PC-9 (cell line): Measurements from ENCODE around the gene ST7. TPM values are rescaled to one million over a fixed set of nuclear protein-coding genes. Genes with fewer than 3 reads are reported as not detected.

Source experiments
- BruUV-seq: library from RNA; stranded (reverse); fragments of 400-500 nt; replicated peaks from 2 replicates; lab custom pipeline; 2021; lab: Mats Ljungman, UMichigan
- CTCF ChIA-PET: fragments of 300-600 bp; sonication (Branson Sonifier 250); formaldehyde crosslinking; loops from one replicate; lab custom pipeline; 2022; ENCODE audit warnings: antibody characterized with exemption; lab: Charles Lee
- POLR2A ChIA-PET: fragments of 300-600 bp; sonication (Branson Sonifier 250); formaldehyde crosslinking; loops from one replicate; lab custom pipeline; 2022; ENCODE audit warnings: antibody characterized with exemption; ENCODE audit not compliant: unreplicated experiment; lab: Charles Lee
- DNase-seq, 2 experiments: peaks; one replicate each; pipeline versions ENCODE4 v3.0.0 to v3.0.0-alpha.2; 2015 to 2022; ENCODE audit warnings: mixed read lengths in 1 of 2
- H2AFZ ChIP-seq: fragments of 200-600 bp; sonication (generic); 2 replicates; pipeline ENCODE4 v1.8.1; 2017; ENCODE audit warnings: antibody characterized with exemption
- H3F3A ChIP-seq: fragments of 200-600 bp; sonication (generic); 2 replicates; pipeline ENCODE4 v1.8.1; 2017; ENCODE audit warnings: antibody characterized with exemption, mild to moderate bottlenecking, low read depth; ENCODE audit not compliant: insufficient read depth
- H3K27ac ChIP-seq: fragments of 200-600 bp; sonication (generic); 2 replicates; pipeline ENCODE4 v1.6.1; 2016; ENCODE audit warnings: mixed run types
- H3K27me3 ChIP-seq: fragments of 200-600 bp; sonication (generic); 2 replicates; pipeline ENCODE4 v1.6.1; 2016; ENCODE audit warnings: low read depth, mixed run types; ENCODE audit not compliant: insufficient read depth
- H3K36me3 ChIP-seq: fragments of 200-600 bp; sonication (generic); 2 replicates; pipeline ENCODE4 v1.6.1; 2016; ENCODE audit warnings: low read depth, mixed run types
- H3K4me1 ChIP-seq: fragments of 200-600 bp; sonication (generic); replicated peaks from 2 replicates; pipeline ENCODE4 v1.6.1; 2016; ENCODE audit warnings: mixed run types; ENCODE audit not compliant: insufficient read depth
- H3K4me2 ChIP-seq: fragments of 200-600 bp; sonication (generic); 2 replicates; pipeline ENCODE4 v1.6.1; 2017; ENCODE audit warnings: mixed run types
- H3K4me3 ChIP-seq: fragments of 200-600 bp; sonication (generic); 2 replicates; pipeline ENCODE4 v1.6.1; 2016; ENCODE audit warnings: mixed run types
- H3K79me2 ChIP-seq: fragments of 200-600 bp; sonication (generic); 2 replicates; pipeline ENCODE4 v1.6.1; 2017; ENCODE audit warnings: low read depth, mixed run types
- H3K9me2 ChIP-seq: fragments of 200-600 bp; sonication (generic); 2 replicates; pipeline ENCODE4 v1.8.1; 2017; ENCODE audit warnings: mild to moderate bottlenecking; ENCODE audit not compliant: insufficient read depth
- H3K9me3 ChIP-seq: fragments of 200-600 bp; sonication (generic); 2 replicates; pipeline ENCODE4 v1.8.1; 2016; ENCODE audit warnings: low read depth; ENCODE audit not compliant: insufficient read depth
- H4K20me1 ChIP-seq: fragments of 200-600 bp; sonication (generic); 2 replicates; pipeline ENCODE4 v1.8.1; 2017; ENCODE audit not compliant: insufficient read depth
- EZH2 ChIP-seq: fragments of 200-600 bp; sonication (generic); IDR thresholded peaks from 2 replicates; pipeline ENCODE4 v1.8.0; 2017; ENCODE audit warnings: antibody characterized with exemption, low read depth
- intact Hi-C: fragments of 100-400 bp; cut with micrococcal nuclease; formaldehyde crosslinking; loops from one replicate; pipeline ENCODE4 v1.10.0; 2022; ENCODE audit not compliant: unreplicated experiment
- total RNA-seq: library from RNA; stranded (reverse); gene quantifications from 2 replicates; pipeline ENCODE4 v1.2.3, GENCODE V29; 2021
- TF ChIP-seq, protein P1 (sequence below): fragments of 200-600 bp; sonication (generic); conservative IDR thresholded peaks from 2 replicates; pipeline ENCODE4 v1.6.1; 2017; ENCODE audit warnings: mixed run types, antibody characterized with exemption, mild to moderate bottlenecking, moderate library complexity

Gene ST7
- total RNA-seq, 1 experiment from 2014 or later, result 25.8 TPM

GRCh38 chr7:117071551-117071950 is 118.2 kb downstream of the ST7 start:
- H3K4me1 ChIP-seq, result no peaks in the 10 kb centered on the region
- CTCF ChIA-PET, result no interaction called here
- intact Hi-C loops, result no loop called here
- no peak for DNase-seq
- no peaks in the 10 kb centered on the region for H3K9me2 ChIP-seq
- H3K27me3 ChIP-seq, result no peaks in the 10 kb centered on the region
- no peak overlapping the region for H2AFZ ChIP-seq
- no peaks in the 10 kb centered on the region for H3K9me3 ChIP-seq
- H3K36me3 ChIP-seq, result no peaks in the 10 kb centered on the region
- no peak overlapping the region for H3K27ac ChIP-seq
- H3K79me2 ChIP-seq, result no peaks in the 10 kb centered on the region
- BruUV-seq, result no TSS peak
- no peak overlapping the region for H3K4me2 ChIP-seq
- H4K20me1 ChIP-seq, result no peaks in the 10 kb centered on the region; the same call in 1 of the 2 replicates
- H3K4me3 ChIP-seq, result no peak overlapping the region
- POLR2A ChIA-PET, result no interaction called here
- TF ChIP-seq, protein P1, sequence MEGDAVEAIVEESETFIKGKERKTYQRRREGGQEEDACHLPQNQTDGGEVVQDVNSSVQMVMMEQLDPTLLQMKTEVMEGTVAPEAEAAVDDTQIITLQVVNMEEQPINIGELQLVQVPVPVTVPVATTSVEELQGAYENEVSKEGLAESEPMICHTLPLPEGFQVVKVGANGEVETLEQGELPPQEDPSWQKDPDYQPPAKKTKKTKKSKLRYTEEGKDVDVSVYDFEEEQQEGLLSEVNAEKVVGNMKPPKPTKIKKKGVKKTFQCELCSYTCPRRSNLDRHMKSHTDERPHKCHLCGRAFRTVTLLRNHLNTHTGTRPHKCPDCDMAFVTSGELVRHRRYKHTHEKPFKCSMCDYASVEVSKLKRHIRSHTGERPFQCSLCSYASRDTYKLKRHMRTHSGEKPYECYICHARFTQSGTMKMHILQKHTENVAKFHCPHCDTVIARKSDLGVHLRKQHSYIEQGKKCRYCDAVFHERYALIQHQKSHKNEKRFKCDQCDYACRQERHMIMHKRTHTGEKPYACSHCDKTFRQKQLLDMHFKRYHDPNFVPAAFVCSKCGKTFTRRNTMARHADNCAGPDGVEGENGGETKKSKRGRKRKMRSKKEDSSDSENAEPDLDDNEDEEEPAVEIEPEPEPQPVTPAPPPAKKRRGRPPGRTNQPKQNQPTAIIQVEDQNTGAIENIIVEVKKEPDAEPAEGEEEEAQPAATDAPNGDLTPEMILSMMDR, result no peak
- TF ChIP-seq EZH2, result no peak
- H3F3A ChIP-seq, result no peaks in the 10 kb centered on the region

DNA sequence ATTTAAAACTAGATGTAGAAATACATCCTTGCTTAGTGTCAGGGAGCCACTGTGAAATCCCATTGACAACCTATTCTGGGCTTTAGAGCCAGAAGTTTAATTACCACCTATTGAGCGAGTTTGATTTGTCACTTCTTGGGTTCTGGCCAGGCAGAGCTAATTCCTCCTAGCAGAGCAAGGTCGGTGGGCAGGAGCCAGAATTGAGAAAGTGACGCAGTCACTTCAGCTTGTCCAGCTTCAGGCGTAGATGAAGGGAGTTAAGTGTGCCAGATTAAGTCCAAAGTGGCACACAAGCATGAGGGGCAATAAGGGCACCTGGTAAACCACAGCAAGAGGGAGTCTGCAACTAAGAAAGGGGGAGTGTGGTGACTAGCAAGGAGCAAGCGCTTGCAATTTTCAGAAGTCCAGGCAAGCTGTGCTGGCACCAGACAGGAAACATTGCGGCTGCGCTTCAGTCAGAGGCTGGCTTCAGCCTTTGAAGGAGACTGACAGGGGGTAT is 119.4 kb downstream of the ST7 start:
- H3K79me2 ChIP-seq, result no peaks in the 10 kb centered on the region
- H3F3A ChIP-seq, result no peaks in the 10 kb centered on the region
- H3K4me3 ChIP-seq, result no peak overlapping the region
- H3K9me2 ChIP-seq, result no peaks in the 10 kb centered on the region
- no peaks in the 10 kb centered on the region for H3K4me1 ChIP-seq
- H3K36me3 ChIP-seq, result no peaks in the 10 kb centered on the region
- H3K4me2 ChIP-seq, result no peak overlapping the region
- CTCF ChIA-PET, result no interaction called here
- DNase-seq, result no peak
- no peak overlapping the region for H2AFZ ChIP-seq
- intact Hi-C loops, result no loop called here
- TF ChIP-seq, protein P1, result no peak
- no peak for TF ChIP-seq EZH2
- POLR2A ChIA-PET, result interaction anchor here (0.7 kb wide), 1 partner anchor 19 kb away, joined by 4 read pairs; no protein-coding TSS in a partner anchor
- no peaks in the 10 kb centered on the region for H3K9me3 ChIP-seq
- no peak overlapping the region for H3K27ac ChIP-seq
- H3K27me3 ChIP-seq, result no peaks in the 10 kb centered on the region
- H4K20me1 ChIP-seq, result no peaks in the 10 kb centered on the region; the same call in 1 of the 2 replicates
- no TSS peak for BruUV-seq

DNA sequence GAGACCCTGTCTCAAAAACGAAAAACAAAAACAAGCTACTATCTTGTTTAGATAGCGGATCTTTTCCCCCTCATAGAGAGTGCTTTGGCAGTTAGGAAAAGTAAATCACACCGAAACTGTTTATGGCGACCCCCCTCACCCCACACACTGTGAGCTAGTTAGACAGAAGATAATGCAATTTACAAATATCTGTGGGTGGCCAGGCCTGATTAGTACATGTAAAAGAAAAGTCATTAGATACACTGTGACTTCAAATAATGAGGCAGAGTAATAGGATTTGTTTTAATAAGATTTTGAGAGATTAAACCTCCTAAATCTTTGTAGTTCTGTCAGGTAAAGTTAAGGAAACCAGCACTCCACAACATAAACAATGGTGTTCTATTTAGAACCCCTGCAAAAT is 121.1 kb downstream of the ST7 start:
- Histone ChIP-seq H3K4me1 (no peaks in the 10 kb centered on the region), H3F3A (no peaks in the 10 kb centered on the region), H3K9me3 (no peaks in the 10 kb centered on the region), H3K4me2 (no peak overlapping the region), H3K27ac (no peak overlapping the region), H4K20me1 (no peaks in the 10 kb centered on the region; the same call in 1 of the 2 replicates), H3K9me2 (no peaks in the 10 kb centered on the region), H3K4me3 (no peak overlapping the region), H3K36me3 (no peaks in the 10 kb centered on the region), H2AFZ (no peak overlapping the region), H3K79me2 (no peaks in the 10 kb centered on the region), H3K27me3 (no peaks in the 10 kb centered on the region)
- no peak for DNase-seq
- TF ChIP-seq EZH2, result no peak
- TF ChIP-seq, protein P1, result no peak
- intact Hi-C loops, result no loop called here
- ChIA-PET POLR2A (no interaction called here), CTCF (no interaction called here)
- BruUV-seq, result no TSS peak
